Measurements from ENCODE around the gene ADSS2. TPM values are rescaled to one million over a fixed set of nuclear protein-coding genes. Genes with fewer than 3 reads are reported as not detected.

Gene ADSS2
- total and polyA plus RNA-seq, 9 donors, result 15.4 to 27.0 (median 20.9) TPM

GRCh38 chr1:244403431-244403830 is 48.3 kb downstream of the ADSS2 start:
- no peak overlapping the region for H3K4me3 ChIP-seq (ENCODE audit: low read length)
- no peaks in the 10 kb centered on the region for H3K4me1 ChIP-seq (ENCODE audit: control insufficient read depth, insufficient read depth, low read length)
- H3K27me3 ChIP-seq (ENCODE audit: control insufficient read depth, insufficient read depth, low read length), result no peaks in the 10 kb centered on the region
- peaks cover 12% of the 10 kb centered on the region for H3K9me3 ChIP-seq (replicated peaks; ENCODE audit: control insufficient read depth, low read depth, low read length)
- no peak overlapping the region for H3K27ac ChIP-seq (ENCODE audit: low read length)
- no peak for DNase-seq
- peaks cover 12% of the 10 kb centered on the region for H3K36me3 ChIP-seq (ENCODE audit: control insufficient read depth, insufficient read depth, low read length)

- no peaks in the 10 kb centered on the region for H3K4me1 ChIP-seq (ENCODE audit: control insufficient read depth, insufficient read depth, low read length)
- no peak overlapping the region for H3K4me3 ChIP-seq (ENCODE audit: low read length)
- H3K27me3 ChIP-seq (ENCODE audit: control insufficient read depth, insufficient read depth, low read length), result no peaks in the 10 kb centered on the region
- no peak overlapping the region for H3K27ac ChIP-seq (ENCODE audit: low read length)
- H3K36me3 ChIP-seq (ENCODE audit: control insufficient read depth, insufficient read depth, low read length), result peaks cover 7% of the 10 kb centered on the region
- WGBS (ENCODE audit: insufficient coverage), result no CpG with 5 or more reads among the region's 2 CpGs
- peaks cover 12% of the 10 kb centered on the region for H3K9me3 ChIP-seq (replicated peaks; ENCODE audit: control insufficient read depth, low read depth, low read length)
- DNase-seq, result no peak
Measured at GRCh38 chr1:244400974-244401373, 50.7 kb downstream of the ADSS2 start.

- Histone ChIP-seq H3K4me1 (ENCODE audit: control insufficient read depth, insufficient read depth, low read length) (peaks cover 9% of the 10 kb centered on the region), H3K27me3 (ENCODE audit: control insufficient read depth, insufficient read depth, low read length) (no peaks in the 10 kb centered on the region), H3K36me3 (ENCODE audit: control insufficient read depth, insufficient read depth, low read length) (peaks cover 5% of the 10 kb centered on the region), H3K27ac (ENCODE audit: low read length) (no peak overlapping the region), H3K9me3 (replicated peaks; ENCODE audit: control insufficient read depth, low read depth, low read length) (peaks cover 6% of the 10 kb centered on the region), H3K4me3 (ENCODE audit: low read length) (no peak overlapping the region)
- peak; percentile 11 for DNase-seq
Measured at GRCh38 chr1:244397131-244397530, 54.6 kb downstream of the ADSS2 start.

GRCh38 chr1:244395965-244396364 is 55.7 kb downstream of the ADSS2 start:
- H3K27me3 ChIP-seq (ENCODE audit: control insufficient read depth, insufficient read depth, low read length), result no peaks in the 10 kb centered on the region
- WGBS (ENCODE audit: insufficient coverage), result 78% methylated on average over 1 of the region's 5 CpGs
- H3K4me1 ChIP-seq (ENCODE audit: control insufficient read depth, insufficient read depth, low read length), result peaks cover 9% of the 10 kb centered on the region
- no peak overlapping the region for H3K4me3 ChIP-seq (ENCODE audit: low read length)
- no peak overlapping the region for H3K27ac ChIP-seq (ENCODE audit: low read length)
- no peaks in the 10 kb centered on the region for H3K36me3 ChIP-seq (ENCODE audit: control insufficient read depth, insufficient read depth, low read length)
- DNase-seq, result no peak
- H3K9me3 ChIP-seq (replicated peaks; ENCODE audit: control insufficient read depth, low read depth, low read length), result peaks cover 2% of the 10 kb centered on the region

- 72% methylated on average over 14 of the region's 15 CpGs for WGBS (ENCODE audit: insufficient coverage)
- H3K27me3 ChIP-seq (ENCODE audit: control insufficient read depth, insufficient read depth, low read length), result no peaks in the 10 kb centered on the region
- no peaks in the 10 kb centered on the region for H3K9me3 ChIP-seq (replicated peaks; ENCODE audit: control insufficient read depth, low read depth, low read length)
- DNase-seq, result peak; percentile 30
- no peak overlapping the region for H3K27ac ChIP-seq (ENCODE audit: low read length)
- H3K4me1 ChIP-seq (ENCODE audit: control insufficient read depth, insufficient read depth, low read length), result peaks cover 9% of the 10 kb centered on the region
- no peaks in the 10 kb centered on the region for H3K36me3 ChIP-seq (ENCODE audit: control insufficient read depth, insufficient read depth, low read length)
- H3K4me3 ChIP-seq (ENCODE audit: low read length), result no peak overlapping the region
Measured at GRCh38 chr1:244394826-244395765, 56.6 kb downstream of the ADSS2 start.

- 74% methylated on average over 4 of the region's 4 CpGs for WGBS (ENCODE audit: insufficient coverage)
- H3K27me3 ChIP-seq (ENCODE audit: control insufficient read depth, insufficient read depth, low read length), result no peaks in the 10 kb centered on the region
- H3K27ac ChIP-seq (ENCODE audit: low read length), result no peak overlapping the region
- H3K4me1 ChIP-seq (ENCODE audit: control insufficient read depth, insufficient read depth, low read length), result peaks cover 9% of the 10 kb centered on the region
- no peak for DNase-seq
- no peaks in the 10 kb centered on the region for H3K36me3 ChIP-seq (ENCODE audit: control insufficient read depth, insufficient read depth, low read length)
- no peak overlapping the region for H3K4me3 ChIP-seq (ENCODE audit: low read length)
- no peaks in the 10 kb centered on the region for H3K9me3 ChIP-seq (replicated peaks; ENCODE audit: control insufficient read depth, low read depth, low read length)
Measured at GRCh38 chr1:244394346-244394745, 57.4 kb downstream of the ADSS2 start.

GRCh38 chr1:244393604-244394176 is 58.0 kb downstream of the ADSS2 start:
- no peak for DNase-seq
- Histone ChIP-seq H3K9me3 (replicated peaks; ENCODE audit: control insufficient read depth, low read depth, low read length) (no peaks in the 10 kb centered on the region), H3K36me3 (ENCODE audit: control insufficient read depth, insufficient read depth, low read length) (no peaks in the 10 kb centered on the region), H3K27ac (ENCODE audit: low read length) (no peak overlapping the region), H3K4me1 (ENCODE audit: control insufficient read depth, insufficient read depth, low read length) (peaks cover 9% of the 10 kb centered on the region), H3K4me3 (ENCODE audit: low read length) (no peak overlapping the region), H3K27me3 (ENCODE audit: control insufficient read depth, insufficient read depth, low read length) (no peaks in the 10 kb centered on the region)
- WGBS (ENCODE audit: insufficient coverage), result 87% methylated on average over 15 of the region's 15 CpGs

- no peaks in the 10 kb centered on the region for H3K27me3 ChIP-seq (ENCODE audit: control insufficient read depth, insufficient read depth, low read length)
- 100% methylated on average over 1 of the region's 5 CpGs for WGBS (ENCODE audit: insufficient coverage)
Measured at GRCh38 chr1:244391761-244392160, 59.9 kb downstream of the ADSS2 start.

GRCh38 chr1:244388961-244389360 is 62.7 kb downstream of the ADSS2 start:
- H3K4me1 ChIP-seq (ENCODE audit: control insufficient read depth, insufficient read depth, low read length), result no peaks in the 10 kb centered on the region
- WGBS (ENCODE audit: insufficient coverage), result 43% methylated on average over 1 of the region's 7 CpGs
- H3K9me3 ChIP-seq (replicated peaks; ENCODE audit: control insufficient read depth, low read depth, low read length), result no peaks in the 10 kb centered on the region
- H3K27me3 ChIP-seq (ENCODE audit: control insufficient read depth, insufficient read depth, low read length), result no peaks in the 10 kb centered on the region
- H3K4me3 ChIP-seq (ENCODE audit: low read length), result no peak overlapping the region
- no peak for DNase-seq
- no peak overlapping the region for H3K27ac ChIP-seq (ENCODE audit: low read length)
- no peaks in the 10 kb centered on the region for H3K36me3 ChIP-seq (ENCODE audit: control insufficient read depth, insufficient read depth, low read length)

More at GRCh38 chr1:244391761-244392160, 59.9 kb downstream of the ADSS2 start:
- DNase-seq, result no peak
- Histone ChIP-seq H3K9me3 (replicated peaks; ENCODE audit: control insufficient read depth, low read depth, low read length) (no peaks in the 10 kb centered on the region), H3K4me1 (ENCODE audit: control insufficient read depth, insufficient read depth, low read length) (peaks cover 9% of the 10 kb centered on the region), H3K36me3 (ENCODE audit: control insufficient read depth, insufficient read depth, low read length) (no peaks in the 10 kb centered on the region), H3K4me3 (ENCODE audit: low read length) (no peak overlapping the region), H3K27ac (ENCODE audit: low read length) (no peak overlapping the region)

- no peaks in the 10 kb centered on the region for H3K36me3 ChIP-seq (ENCODE audit: control insufficient read depth, insufficient read depth, low read length)
- no peaks in the 10 kb centered on the region for H3K9me3 ChIP-seq (replicated peaks; ENCODE audit: control insufficient read depth, low read depth, low read length)
- H3K4me1 ChIP-seq (ENCODE audit: control insufficient read depth, insufficient read depth, low read length), result no peaks in the 10 kb centered on the region
- no peak for DNase-seq
- no peak overlapping the region for H3K27ac ChIP-seq (ENCODE audit: low read length)
- 100% methylated on average over 1 of the region's 1 CpG for WGBS (ENCODE audit: insufficient coverage)
- no peaks in the 10 kb centered on the region for H3K27me3 ChIP-seq (ENCODE audit: control insufficient read depth, insufficient read depth, low read length)
- H3K4me3 ChIP-seq (ENCODE audit: low read length), result no peak overlapping the region
Measured at GRCh38 chr1:244387415-244387814, 64.3 kb downstream of the ADSS2 start.
